HepG2 (cell line): ENCODE measurements around the gene RNF11. TPM values are rescaled to one million over a fixed set of nuclear protein-coding genes. Genes with fewer than 3 reads are reported as not detected.

Experiments
- ATAC-seq: fragments of 200-7000 bp; cut with Tn5 transposase; 3 replicates; pipeline ENCODE4 v1.9.1; 2020; ENCODE audit warnings: mild to moderate bottlenecking, moderate library complexity
- BruUV-seq: library from RNA; stranded (reverse); fragments of 400-500 nt; replicated peaks from 2 replicates; lab custom pipeline; 2021; lab: Mats Ljungman, UMichigan
- CTCF ChIA-PET: fragments of 300-600 bp; formaldehyde crosslinking; extraction: SDS; loops from one replicate; lab custom pipeline; 2021; ENCODE audit warnings: low total read pairs, inconsistent platforms, low intra/inter-chr PET ratio; lab: Yijun Ruan, JAX
- POLR2A ChIA-PET: fragments of 350-600 bp; sonication (Branson Sonifier 250); formaldehyde crosslinking; loops from one replicate; lab custom pipeline; 2020; ENCODE audit warnings: antibody characterized with exemption, inconsistent platforms; lab: Yijun Ruan, JAX
- DNase-seq: peaks from one replicate; pipeline ENCODE4 v3.0.0-alpha.2; 2015; ENCODE audit warnings: low spot score
- FAIRE-seq: peaks from 3 replicates; lab custom pipeline; 2011; peaks lifted over from hg19 to GRCh38; lab: Jason Lieb, UNC
- H2AFZ ChIP-seq: one replicate; pipeline ENCODE4 v1.6.1; 2011; ENCODE audit warnings: low read length, inconsistent platforms
- H3K27ac ChIP-seq: fragments of 300-600 bp; 3 replicates; pipeline ENCODE4 v1.8.0; 2011; ENCODE audit warnings: mixed run types, mild to moderate bottlenecking, mixed read lengths, low read length, inconsistent platforms; ENCODE audit not compliant: insufficient read depth; ENCODE audit errors: extremely low read length
- H3K27me3 ChIP-seq, 2 experiments: fragments of 200-600 bp in 1 of 2; 2 replicates in 1 of 2; 3 replicates in 1 of 2; pipeline versions ENCODE4 v1.6.0 to v1.8.0; 2011; ENCODE audit warnings: low read length in 2 of 2, mild to moderate bottlenecking in 2 of 2, moderate library complexity in 2 of 2, inconsistent platforms in 1 of 2; ENCODE audit not compliant: insufficient read depth in 2 of 2, control insufficient read depth in 1 of 2
- H3K36me3 ChIP-seq, 2 experiments: fragments of 200-600 bp in 1 of 2; replicated peaks in 1 of 2; 2 replicates in 1 of 2; 3 replicates in 1 of 2; pipeline versions ENCODE4 v1.5.1 to v1.8.0; 2011; ENCODE audit warnings: low read length in 2 of 2, inconsistent platforms in 1 of 2; ENCODE audit not compliant: insufficient read depth in 2 of 2, control insufficient read depth in 1 of 2
- H3K4me1 ChIP-seq: 2 replicates; pipeline ENCODE4 v1.5.1; 2012; ENCODE audit warnings: low read length, inconsistent platforms; ENCODE audit not compliant: insufficient read depth
- H3K4me2 ChIP-seq: 2 replicates; pipeline ENCODE4 v1.6.0; 2011; ENCODE audit warnings: low read depth, low read length, inconsistent platforms
- H3K4me3 ChIP-seq, 3 experiments: fragments of 200-600 bp in 1 of 3; sonication (generic), shearing (Covaris generic) in 1 of 3; replicated peaks in 1 of 3; 2 replicates each; pipeline ENCODE4 v1.5.1; 2011 to 2016; ENCODE audit warnings: low read length in 3 of 3, inconsistent platforms in 2 of 3, low read depth in 2 of 3, mild to moderate bottlenecking in 2 of 3, control low read depth in 1 of 3, mixed read lengths in 1 of 3; ENCODE audit not compliant: insufficient read depth in 1 of 3
- H3K79me2 ChIP-seq: one replicate; pipeline ENCODE4 v1.6.1; 2011; ENCODE audit warnings: low read length, inconsistent platforms; ENCODE audit not compliant: insufficient read depth
- H3K9ac ChIP-seq: 2 replicates; pipeline ENCODE4 v1.6.0; 2011; ENCODE audit warnings: mild to moderate bottlenecking, low read depth, low read length, inconsistent platforms; ENCODE audit not compliant: insufficient read depth
- H3K9me3 ChIP-seq: 2 replicates; pipeline ENCODE4 v1.5.1; 2012; ENCODE audit warnings: mild to moderate bottlenecking, low read length
- H4K20me1 ChIP-seq: 2 replicates; pipeline ENCODE4 v1.6.0; 2011; ENCODE audit warnings: inconsistent platforms, mild to moderate bottlenecking, low read length, moderate library complexity; ENCODE audit not compliant: insufficient read depth
- CHD2 ChIP-seq: IDR thresholded peaks from 2 replicates; pipeline ENCODE4 v1.6.1; 2011; ENCODE audit warnings: low read depth, low read length, improper control_type of control experiment
- SMAD9 ChIP-seq: sonication (generic); formaldehyde crosslinking; IDR thresholded peaks from 2 replicates; pipeline ENCODE4 v1.5.1; 2020; ENCODE audit warnings: mild to moderate bottlenecking, missing genetic modification reagents
- ZHX1 ChIP-seq: sonication (generic); formaldehyde crosslinking; IDR thresholded peaks from 2 replicates; pipeline ENCODE4 v1.8.1; 2022; ENCODE audit warnings: low read depth, mild to moderate bottlenecking, missing genetic modification reagents
- ZNF20 ChIP-seq: sonication (generic); formaldehyde crosslinking; IDR thresholded peaks from 2 replicates; pipeline ENCODE4 v1.4.0; 2020; ENCODE audit warnings: mild to moderate bottlenecking, moderate library complexity, missing genetic modification reagents
- ZNF350 ChIP-seq: sonication (generic); formaldehyde crosslinking; IDR thresholded peaks from 2 replicates; pipeline ENCODE4 v1.4.0; 2020; ENCODE audit warnings: mild to moderate bottlenecking, low read depth, missing genetic modification reagents, borderline replicate concordance
- WGBS: methylation state at CpG from one replicate; pipeline ENCODE4 v1.1.6; 2017; ENCODE audit warnings: low lambda C conversion rate; 5-methylcytosine and 5-hydroxymethylcytosine counted together
- in situ Hi-C: cut with HindIII; loops from 2 replicates; pipeline ENCODE4 v1.10.0; 2017; ENCODE audit warnings: low pct_unique_long_range_greater_than_20kb; ENCODE audit not compliant: extremely low pct_ligation_motif_present
- intact Hi-C: fragments of 100-400 bp; cut with micrococcal nuclease; formaldehyde crosslinking; loops from one replicate; pipeline ENCODE4 v1.10.0; 2022; ENCODE audit not compliant: unreplicated experiment
- polyA plus RNA-seq, 8 experiments: library from polyadenylated mRNA; depleted of rRNA in 3 of 8; stranded (reverse) in 7 of 8; unstranded in 1 of 8; fragments of >200 nt; fragmentation: Illumina TruSeq in 4 of 8; extraction: Trizol in 4 of 8; gene quantifications; 2 replicates each; pipeline versions ENCODE4 v1.2.1 to v1.2.3, GENCODE V29; 2011 to 2016; ENCODE audit warnings: low read depth in 4 of 8, missing spikeins in 1 of 8, mixed read lengths in 1 of 8; ENCODE audit not compliant: insufficient read depth in 1 of 8
- total RNA-seq, 5 experiments: library from RNA; depleted of rRNA; stranded (reverse); fragments of >200 nt; fragmentation: Illumina TruSeq; extraction: Trizol; gene quantifications; 2 replicates each; pipeline ENCODE4 v1.2.3, GENCODE V29; 2016; ENCODE audit warnings: low read depth in 1 of 5
- TF ChIP-seq, protein P1 (sequence below): sonication (generic); formaldehyde crosslinking; IDR thresholded peaks from 2 replicates; pipeline ENCODE4 v1.9.0; 2021; ENCODE audit warnings: missing genetic modification reagents, borderline replicate concordance
- TF ChIP-seq, protein P2 (sequence below): sonication (generic); formaldehyde crosslinking; IDR thresholded peaks from 2 replicates; pipeline ENCODE4 v1.5.0; 2020; ENCODE audit warnings: mild to moderate bottlenecking, missing genetic modification reagents, borderline replicate concordance

RNF11 gene
- total and polyA plus RNA-seq, 2 of the 13 experiments (the other 11 are each of a cell fraction or from before 2014, with no cell fraction given) = 41.2 to 48.8 TPM

- TF ChIP-seq, protein P1, sequence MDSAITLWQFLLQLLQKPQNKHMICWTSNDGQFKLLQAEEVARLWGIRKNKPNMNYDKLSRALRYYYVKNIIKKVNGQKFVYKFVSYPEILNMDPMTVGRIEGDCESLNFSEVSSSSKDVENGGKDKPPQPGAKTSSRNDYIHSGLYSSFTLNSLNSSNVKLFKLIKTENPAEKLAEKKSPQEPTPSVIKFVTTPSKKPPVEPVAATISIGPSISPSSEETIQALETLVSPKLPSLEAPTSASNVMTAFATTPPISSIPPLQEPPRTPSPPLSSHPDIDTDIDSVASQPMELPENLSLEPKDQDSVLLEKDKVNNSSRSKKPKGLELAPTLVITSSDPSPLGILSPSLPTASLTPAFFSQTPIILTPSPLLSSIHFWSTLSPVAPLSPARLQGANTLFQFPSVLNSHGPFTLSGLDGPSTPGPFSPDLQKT (CRISPR knock-in tag) = no peak
- TF ChIP-seq SMAD9 (CRISPR knock-in tag) (no peak), ZHX1 (CRISPR knock-in tag) (no peak)
- TF ChIP-seq, all 625 proteins: peak for 2
These were observed 5.0 kb downstream of the RNF11 start (continued) for GRCh38 chr1:51241119-51241518.

DNA sequence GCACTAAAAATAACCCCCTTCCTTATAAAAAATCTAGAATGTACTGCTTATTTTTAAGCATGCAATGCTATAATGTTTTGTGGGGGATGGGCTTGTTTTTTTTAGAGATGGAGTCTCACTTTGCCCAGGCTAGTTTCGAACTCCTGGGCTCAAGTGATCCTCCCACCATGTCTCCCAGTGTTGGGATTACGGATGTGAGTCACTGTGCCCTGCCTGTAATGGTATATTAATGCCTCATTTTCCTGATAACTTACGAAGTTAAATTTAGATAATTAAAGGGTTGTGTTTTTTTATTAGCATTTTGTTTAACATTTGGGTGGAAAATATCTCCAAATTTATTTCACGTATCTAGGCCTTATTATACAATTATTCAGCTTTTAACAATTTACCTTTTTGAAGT, 6.5 kb downstream of the RNF11 start:
- Histone ChIP-seq H3K36me3 (peaks cover 0 to 3% of the 10 kb centered on the region in 2 experiments; a peak in 2 of 5 replicates), H3K9me3 (no peaks in the 10 kb centered on the region), H3K79me2 (peaks cover 95% of the 10 kb centered on the region), H3K27me3 (no peaks in the 10 kb centered on the region), H3K27ac (no peak overlapping the region), H3K4me1 (peaks cover 57% of the 10 kb centered on the region), H4K20me1 (peaks cover 42% of the 10 kb centered on the region), H3K9ac (no peak overlapping the region), H3K4me3 (no peak overlapping the region), H2AFZ (no peak overlapping the region), H3K4me2 (no peak overlapping the region)
- FAIRE-seq (no peak), ATAC-seq (no peak), DNase-seq (no peak)
- POLR2A ChIA-PET = no interaction called here
- in situ Hi-C loops = no loop called here
- intact Hi-C loops = no loop called here
- CTCF ChIA-PET = no interaction called here
- WGBS = 98% methylated on average over 4 of the region's 4 CpGs
- no peak for TF ChIP-seq ZNF350
- no peak for TF ChIP-seq CHD2
- TF ChIP-seq, protein P2, sequence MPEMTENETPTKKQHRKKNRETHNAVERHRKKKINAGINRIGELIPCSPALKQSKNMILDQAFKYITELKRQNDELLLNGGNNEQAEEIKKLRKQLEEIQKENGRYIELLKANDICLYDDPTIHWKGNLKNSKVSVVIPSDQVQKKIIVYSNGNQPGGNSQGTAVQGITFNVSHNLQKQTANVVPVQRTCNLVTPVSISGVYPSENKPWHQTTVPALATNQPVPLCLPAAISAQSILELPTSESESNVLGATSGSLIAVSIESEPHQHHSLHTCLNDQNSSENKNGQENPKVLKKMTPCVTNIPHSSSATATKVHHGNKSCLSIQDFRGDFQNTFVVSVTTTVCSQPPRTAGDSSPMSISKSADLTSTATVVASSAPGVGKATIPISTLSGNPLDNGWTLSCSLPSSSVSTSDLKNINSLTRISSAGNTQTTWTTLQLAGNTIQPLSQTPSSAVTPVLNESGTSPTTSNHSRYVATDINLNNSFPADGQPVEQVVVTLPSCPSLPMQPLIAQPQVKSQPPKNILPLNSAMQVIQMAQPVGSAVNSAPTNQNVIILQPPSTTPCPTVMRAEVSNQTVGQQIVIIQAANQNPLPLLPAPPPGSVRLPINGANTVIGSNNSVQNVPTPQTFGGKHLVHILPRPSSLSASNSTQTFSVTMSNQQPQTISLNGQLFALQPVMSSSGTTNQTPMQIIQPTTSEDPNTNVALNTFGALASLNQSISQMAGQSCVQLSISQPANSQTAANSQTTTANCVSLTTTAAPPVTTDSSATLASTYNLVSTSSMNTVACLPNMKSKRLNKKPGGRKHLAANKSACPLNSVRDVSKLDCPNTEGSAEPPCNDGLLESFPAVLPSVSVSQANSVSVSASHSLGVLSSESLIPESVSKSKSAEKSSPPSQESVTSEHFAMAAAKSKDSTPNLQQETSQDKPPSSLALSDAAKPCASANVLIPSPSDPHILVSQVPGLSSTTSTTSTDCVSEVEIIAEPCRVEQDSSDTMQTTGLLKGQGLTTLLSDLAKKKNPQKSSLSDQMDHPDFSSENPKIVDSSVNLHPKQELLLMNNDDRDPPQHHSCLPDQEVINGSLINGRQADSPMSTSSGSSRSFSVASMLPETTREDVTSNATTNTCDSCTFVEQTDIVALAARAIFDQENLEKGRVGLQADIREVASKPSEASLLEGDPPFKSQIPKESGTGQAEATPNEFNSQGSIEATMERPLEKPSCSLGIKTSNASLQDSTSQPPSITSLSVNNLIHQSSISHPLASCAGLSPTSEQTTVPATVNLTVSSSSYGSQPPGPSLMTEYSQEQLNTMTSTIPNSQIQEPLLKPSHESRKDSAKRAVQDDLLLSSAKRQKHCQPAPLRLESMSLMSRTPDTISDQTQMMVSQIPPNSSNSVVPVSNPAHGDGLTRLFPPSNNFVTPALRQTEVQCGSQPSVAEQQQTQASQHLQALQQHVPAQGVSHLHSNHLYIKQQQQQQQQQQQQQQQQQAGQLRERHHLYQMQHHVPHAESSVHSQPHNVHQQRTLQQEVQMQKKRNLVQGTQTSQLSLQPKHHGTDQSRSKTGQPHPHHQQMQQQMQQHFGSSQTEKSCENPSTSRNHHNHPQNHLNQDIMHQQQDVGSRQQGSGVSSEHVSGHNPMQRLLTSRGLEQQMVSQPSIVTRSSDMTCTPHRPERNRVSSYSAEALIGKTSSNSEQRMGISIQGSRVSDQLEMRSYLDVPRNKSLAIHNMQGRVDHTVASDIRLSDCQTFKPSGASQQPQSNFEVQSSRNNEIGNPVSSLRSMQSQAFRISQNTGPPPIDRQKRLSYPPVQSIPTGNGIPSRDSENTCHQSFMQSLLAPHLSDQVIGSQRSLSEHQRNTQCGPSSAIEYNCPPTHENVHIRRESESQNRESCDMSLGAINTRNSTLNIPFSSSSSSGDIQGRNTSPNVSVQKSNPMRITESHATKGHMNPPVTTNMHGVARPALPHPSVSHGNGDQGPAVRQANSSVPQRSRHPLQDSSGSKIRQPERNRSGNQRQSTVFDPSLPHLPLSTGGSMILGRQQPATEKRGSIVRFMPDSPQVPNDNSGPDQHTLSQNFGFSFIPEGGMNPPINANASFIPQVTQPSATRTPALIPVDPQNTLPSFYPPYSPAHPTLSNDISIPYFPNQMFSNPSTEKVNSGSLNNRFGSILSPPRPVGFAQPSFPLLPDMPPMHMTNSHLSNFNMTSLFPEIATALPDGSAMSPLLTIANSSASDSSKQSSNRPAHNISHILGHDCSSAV = no peak
- no peak for TF ChIP-seq ZNF20
- no TSS peak for BruUV-seq
